ENCODE data around the gene MCM5. TPM values are rescaled to one million over a fixed set of nuclear protein-coding genes. Genes with fewer than 3 reads are reported as not detected.

Gene MCM5
- total and polyA plus RNA-seq, 2 of the 13 experiments (the other 11 are each of a cell fraction or from before 2014, with no cell fraction given) = 40.2 to 93.5 TPM

GRCh38 chr22:35378621-35379020, 21.3 kb upstream of the MCM5 start (continued):
- TF ChIP-seq ZBTB14 (CRISPR knock-in tag; IDR thresholded peaks at IDR 0.05) (no peak), FOXK1 (CRISPR knock-in tag; IDR thresholded peaks at IDR 0.05; ENCODE audit: borderline replicate concordance, low read depth) (no peak), IKZF5 (CRISPR knock-in tag; IDR thresholded peaks at IDR 0.05) (no peak), ASH2L (IDR thresholded peaks at IDR 0.05; ENCODE audit: insufficient read length, low read depth, low read length) (peak; percentile 16), SRY (CRISPR knock-in tag; IDR thresholded peaks at IDR 0.05) (no peak)

- ATAC-seq = peak; percentile 50
- peaks cover 89% of the 10 kb centered on the region for H3K4me1 ChIP-seq (ENCODE audit: insufficient read depth, low read length)
- 7% methylated on average over 10 of the region's 10 CpGs for WGBS (ENCODE audit: low lambda C conversion rate)
- TF ChIP-seq TAF1 (CRISPR knock-in tag; IDR thresholded peaks at IDR 0.05) (no peak), KLF11 (CRISPR knock-in tag; IDR thresholded peaks at IDR 0.05) (no peak), GATAD2A (CRISPR knock-in tag; IDR thresholded peaks at IDR 0.05) (peak; percentile 69), ZBTB33 (CRISPR knock-in tag; IDR thresholded peaks at IDR 0.05) (no peak), SMAD1 (CRISPR knock-in tag; IDR thresholded peaks at IDR 0.05; ENCODE audit: borderline replicate concordance, low read depth) (no peak), ASH2L (IDR thresholded peaks at IDR 0.05; ENCODE audit: insufficient read length, low read depth, low read length) (peak; percentile 50), CCAR2 (optimal IDR thresholded peaks at IDR 0.05; ENCODE audit: low read depth, low read length) (no peak), ZFP36L1 (CRISPR knock-in tag; IDR thresholded peaks at IDR 0.05) (no peak), JUNB (CRISPR knock-in tag; IDR thresholded peaks at IDR 0.05; ENCODE audit: borderline replicate concordance) (no peak), ZNF644 (CRISPR knock-in tag; IDR thresholded peaks at IDR 0.05; ENCODE audit: low read depth) (no peak), NR2F1 (CRISPR knock-in tag; IDR thresholded peaks at IDR 0.05) (peak in 1 of 2 experiments; percentile 49; a peak in 2 of 4 replicates)
- TF ChIP-seq, protein P1, sequence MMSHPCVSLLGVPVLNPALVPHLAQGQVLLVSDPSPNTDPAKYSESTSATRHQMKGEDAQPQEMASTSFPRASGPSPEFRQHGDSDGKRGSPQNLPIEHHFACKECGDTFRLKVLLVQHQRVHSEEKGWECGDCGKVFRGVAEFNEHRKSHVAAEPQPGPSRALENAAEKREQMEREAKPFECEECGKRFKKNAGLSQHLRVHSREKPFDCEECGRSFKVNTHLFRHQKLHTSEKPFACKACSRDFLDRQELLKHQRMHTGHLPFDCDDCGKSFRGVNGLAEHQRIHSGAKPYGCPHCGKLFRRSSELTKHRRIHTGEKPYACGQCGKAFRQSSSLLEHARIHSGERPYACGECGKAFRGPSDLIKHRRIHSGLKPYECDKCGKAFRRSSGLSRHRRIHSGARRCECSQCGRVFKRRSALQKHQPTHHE (CRISPR knock-in tag; IDR thresholded peaks at IDR 0.05; ENCODE audit: borderline replicate concordance) = no peak
These were observed 20.6 kb upstream of the MCM5 start for GRCh38 chr22:35379146-35379993.

More at GRCh38 chr22:35379146-35379993, 20.6 kb upstream of the MCM5 start:
- peaks cover 4% of the 10 kb centered on the region; the same call in 1 of the 2 replicates for H4K20me1 ChIP-seq (ENCODE audit: insufficient read depth, low read length)
- ChIA-PET POLR2A (no interaction called here), CTCF (ENCODE audit: low intra/inter-chr PET ratio, low total read pairs) (no interaction called here)
- intact Hi-C loops (cut with micrococcal nuclease; ENCODE audit: unreplicated experiment) (no loop called here), in situ Hi-C loops (cut with HindIII; ENCODE audit: extremely low pct_ligation_motif_present, low pct_unique_long_range_greater_than_20kb) (no loop called here)
- peak overlapping the region; percentile 70 for H3K9ac ChIP-seq (ENCODE audit: insufficient read depth, low read depth, low read length)
- H3K9me3 ChIP-seq (ENCODE audit: low read length) = no peaks in the 10 kb centered on the region
- DNase-seq (ENCODE audit: low spot score) (peak; percentile 79), FAIRE-seq (peak; percentile 72)
- H3K36me3 ChIP-seq (replicated peaks in 1 of 2; ENCODE audit: control insufficient read depth in 1 of 2, insufficient read depth in 2 of 2, low read length in 2 of 2) = peaks cover 1 to 8% of the 10 kb centered on the region in 2 experiments; a peak in 4 of 5 replicates
- no peak overlapping the region for H2AFZ ChIP-seq (ENCODE audit: low read length)
- peaks cover 22% of the 10 kb centered on the region for H3K79me2 ChIP-seq (ENCODE audit: insufficient read depth, low read length)
- BruUV-seq (replicated peaks) = no TSS peak
- H3K4me3 ChIP-seq (replicated peaks in 1 of 3; ENCODE audit: insufficient read depth in 1 of 3, low read depth in 2 of 3, low read length in 3 of 3) = peak overlapping the region; percentile 9 to 81 (median 26); a peak in 3 of 6 replicates
- no peaks in the 10 kb centered on the region; a peak in 1 of 5 replicates for H3K27me3 ChIP-seq (ENCODE audit: control insufficient read depth in 1 of 2, insufficient read depth in 2 of 2, low read length in 2 of 2)
- peak overlapping the region; percentile 95 for H3K4me2 ChIP-seq (ENCODE audit: low read depth, low read length)
- peak overlapping the region; percentile 76 for H3K27ac ChIP-seq (ENCODE audit: extremely low read length, insufficient read depth, low read length)

All from HepG2 (cell line).